Lung (tissue), 4 donors: ENCODE results near the gene SCFD1. TPM values are rescaled to one million over a fixed set of nuclear protein-coding genes. Genes with fewer than 3 reads are reported as not detected.

Experiments used
- polyA plus RNA-seq, 2 donors: library from polyadenylated mRNA; stranded (reverse); fragments of 200-250 nt; gene quantifications; one replicate each; pipeline ENCODE4 v1.2.1, GENCODE V29; 2013
- total RNA-seq, 2 donors: library from RNA; depleted of rRNA in 1 of 2; stranded (reverse); fragments of >200 nt in 1 of 2; gene quantifications; one replicate each; pipeline ENCODE4 v1.2.1, GENCODE V29; 2014 to 2021
- donor health status: Bipolar disorder and iron deficiency.
- donor health status: healthy.
- donor health status: DM: yes; HTN: yes; CAD: no.

Gene SCFD1
- total and polyA plus RNA-seq, 4 donors, result 36.5 to 232 (median 87.7) TPM

Other genes starting within 250 kb of the SCFD1 start
- 10 to 100 TPM; 12.6 to 24.5 TPM for gene G2E3, start 63.2 kb upstream of the SCFD1 start, total RNA-seq
- 1 to 10 TPM; 3.8 to 4.4 TPM for gene G2E3, start 63.2 kb upstream of the SCFD1 start, polyA plus RNA-seq